Measurements from ENCODE around the gene RASL10A.

Gene RASL10A

DNA sequence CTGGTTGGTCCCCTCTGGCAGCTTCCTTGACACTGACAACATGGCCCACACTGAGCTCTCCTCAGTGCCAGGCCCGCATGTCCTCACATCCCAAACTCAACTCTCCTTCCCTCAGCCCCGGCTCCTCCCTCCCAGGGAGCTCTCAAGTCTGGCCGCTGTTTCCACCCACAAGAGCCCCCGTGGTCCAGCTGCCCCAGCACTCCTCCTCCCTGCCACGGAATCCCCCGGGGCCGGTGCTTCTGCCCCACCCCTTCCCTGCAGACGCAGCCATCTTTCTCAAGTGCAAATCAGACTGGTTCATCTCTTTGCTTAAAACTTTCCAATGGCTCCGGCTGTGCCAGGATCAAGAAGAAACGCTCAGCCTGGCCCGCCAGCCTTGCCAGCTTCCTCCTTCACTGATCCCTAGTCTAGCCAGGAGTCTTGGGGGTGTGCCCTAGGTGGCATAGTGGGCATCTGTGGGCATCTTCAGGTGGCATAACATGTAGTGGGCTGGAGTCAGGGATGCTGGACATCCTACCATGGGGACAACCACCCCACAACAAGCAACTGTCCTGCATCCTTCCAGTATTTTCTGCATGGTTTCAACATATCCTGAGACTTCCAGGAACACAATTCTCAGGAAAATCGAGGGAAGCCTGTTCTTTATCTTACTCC lies 22.3 kb upstream of the RASL10A start:
- no peak for DNase-seq

DNA sequence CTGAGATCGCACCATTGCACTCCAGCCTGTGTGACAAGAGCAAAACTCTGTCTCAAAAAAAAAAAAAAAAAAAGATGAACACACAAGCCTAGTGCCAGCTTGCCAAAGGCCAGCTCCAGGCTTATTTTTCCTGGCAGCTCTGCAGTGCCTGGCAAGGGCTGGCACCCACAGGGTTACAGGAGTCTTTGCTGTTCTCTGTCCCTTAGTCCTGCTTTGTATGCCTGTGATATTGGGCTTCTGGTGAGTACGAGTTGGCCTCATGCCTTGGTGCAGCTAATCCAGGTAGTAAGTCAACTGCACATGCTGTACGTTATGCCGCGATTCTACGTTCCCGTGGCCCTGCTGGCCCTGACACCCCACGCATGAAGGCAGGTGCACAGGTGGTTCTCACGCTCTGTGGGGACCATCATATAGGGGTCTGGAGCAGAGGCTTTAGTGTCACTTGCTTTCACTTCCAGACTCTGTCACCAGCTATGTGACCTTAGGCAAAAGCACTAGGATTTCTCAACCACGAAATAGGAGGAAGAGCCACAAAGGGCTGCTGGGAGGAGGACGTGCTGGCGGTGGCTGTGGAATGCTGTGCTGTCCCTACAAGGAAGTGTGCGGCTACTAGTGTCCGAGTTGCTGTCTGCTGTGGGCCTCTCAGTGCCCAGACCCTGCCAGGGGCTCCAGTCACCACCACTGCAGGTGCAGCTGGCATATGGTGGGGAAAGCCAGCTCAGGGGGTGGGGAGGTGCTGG lies 21.4 kb upstream of the RASL10A start:
- no peak for DNase-seq

DNA sequence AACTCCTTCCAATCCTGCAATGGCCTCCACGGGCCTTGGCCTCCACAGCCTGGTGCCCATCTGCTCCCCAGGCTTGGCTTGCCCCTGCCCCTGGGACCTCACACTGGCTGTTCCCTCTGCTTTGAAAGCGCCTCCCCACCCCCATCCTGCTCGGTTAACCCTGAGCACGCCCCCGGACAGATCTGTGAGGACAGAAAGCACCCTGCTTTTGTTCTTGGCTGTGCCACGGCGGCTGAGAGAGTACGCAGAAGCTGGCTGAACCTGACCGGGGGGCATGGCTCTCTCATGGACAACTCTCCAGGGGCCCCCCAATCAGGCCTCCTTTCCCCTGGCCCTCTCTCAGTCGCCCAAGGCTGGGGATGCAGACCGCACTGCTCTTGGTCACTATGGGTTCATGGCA lies 20.2 kb upstream of the RASL10A start:
- DNase-seq = no peak

GRCh38 chr22:29334696-29335344 lies 19.3 kb upstream of the RASL10A start:
- DNase-seq = no peak

- no peak for DNase-seq
Observed at GRCh38 chr22:29334148-29334547, 18.7 kb upstream of the RASL10A start.

GRCh38 chr22:29332886-29333496 lies 17.5 kb upstream of the RASL10A start:
- DNase-seq = no peak

GRCh38 chr22:29331658-29332300 lies 16.3 kb upstream of the RASL10A start:
- DNase-seq = no peak

DNA sequence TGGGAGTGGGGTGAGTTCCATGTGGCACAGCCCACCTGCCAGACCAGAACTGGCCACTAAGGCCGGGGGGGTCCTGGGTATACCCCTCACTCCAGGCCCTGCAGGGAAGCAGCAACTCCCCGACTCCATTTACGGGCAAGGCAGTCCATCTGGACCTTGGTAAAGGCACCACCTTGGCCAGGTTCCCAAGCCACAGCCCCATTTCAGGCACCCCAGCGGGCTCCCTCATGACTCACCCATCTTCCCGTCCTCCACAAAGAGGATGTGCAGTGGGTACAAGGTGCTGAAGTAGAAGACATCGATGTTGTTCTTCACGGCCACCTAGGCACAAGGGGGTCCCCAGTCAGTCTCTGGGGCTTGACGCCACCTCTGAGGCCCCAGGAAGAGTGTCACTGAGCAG lies 15.7 kb upstream of the RASL10A start:
- DNase-seq = no peak

DNA sequence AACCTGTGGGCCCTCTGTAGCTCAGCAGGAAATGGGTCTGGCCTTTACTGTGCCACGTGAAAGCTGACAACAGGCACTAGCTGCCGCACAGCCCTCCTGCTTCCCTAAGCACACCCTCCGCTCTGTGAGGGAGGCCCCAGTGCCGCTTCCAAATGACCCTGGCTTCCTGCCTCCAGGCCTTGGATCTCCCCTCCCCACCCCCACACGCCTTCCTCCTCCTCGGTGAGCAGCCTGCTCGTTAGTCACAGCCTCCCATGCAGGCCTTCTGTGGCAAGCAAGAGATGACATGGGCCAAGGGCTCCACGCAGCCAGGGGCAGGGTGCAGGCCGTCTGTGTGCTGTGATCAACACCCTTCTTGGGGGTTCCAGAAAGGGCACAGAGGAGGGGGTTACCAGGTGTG lies 15.3 kb upstream of the RASL10A start:
- no peak for DNase-seq

- DNase-seq = no peak
Observed at GRCh38 chr22:29330291-29330690, 14.8 kb upstream of the RASL10A start.

DNA sequence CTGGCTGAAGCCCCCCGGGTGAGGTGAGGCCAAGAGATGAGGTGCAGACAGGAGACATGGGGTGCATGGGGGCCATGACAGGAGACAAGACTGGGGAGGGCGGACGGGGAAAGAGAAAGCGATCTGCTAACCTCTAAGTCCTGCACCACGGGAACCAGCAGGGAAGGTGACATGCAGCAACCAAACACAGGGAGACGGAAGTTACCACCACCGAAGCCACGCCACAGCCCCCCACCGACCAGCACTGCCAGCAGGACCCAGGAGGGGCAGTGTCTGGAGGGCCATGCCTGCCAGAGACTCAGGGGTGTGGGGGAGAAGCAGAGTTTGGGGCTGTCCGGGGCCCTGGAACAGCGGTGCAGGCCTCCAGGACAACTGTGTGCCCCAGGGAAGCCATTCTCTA lies 14.1 kb upstream of the RASL10A start:
- no peak for DNase-seq

DNA sequence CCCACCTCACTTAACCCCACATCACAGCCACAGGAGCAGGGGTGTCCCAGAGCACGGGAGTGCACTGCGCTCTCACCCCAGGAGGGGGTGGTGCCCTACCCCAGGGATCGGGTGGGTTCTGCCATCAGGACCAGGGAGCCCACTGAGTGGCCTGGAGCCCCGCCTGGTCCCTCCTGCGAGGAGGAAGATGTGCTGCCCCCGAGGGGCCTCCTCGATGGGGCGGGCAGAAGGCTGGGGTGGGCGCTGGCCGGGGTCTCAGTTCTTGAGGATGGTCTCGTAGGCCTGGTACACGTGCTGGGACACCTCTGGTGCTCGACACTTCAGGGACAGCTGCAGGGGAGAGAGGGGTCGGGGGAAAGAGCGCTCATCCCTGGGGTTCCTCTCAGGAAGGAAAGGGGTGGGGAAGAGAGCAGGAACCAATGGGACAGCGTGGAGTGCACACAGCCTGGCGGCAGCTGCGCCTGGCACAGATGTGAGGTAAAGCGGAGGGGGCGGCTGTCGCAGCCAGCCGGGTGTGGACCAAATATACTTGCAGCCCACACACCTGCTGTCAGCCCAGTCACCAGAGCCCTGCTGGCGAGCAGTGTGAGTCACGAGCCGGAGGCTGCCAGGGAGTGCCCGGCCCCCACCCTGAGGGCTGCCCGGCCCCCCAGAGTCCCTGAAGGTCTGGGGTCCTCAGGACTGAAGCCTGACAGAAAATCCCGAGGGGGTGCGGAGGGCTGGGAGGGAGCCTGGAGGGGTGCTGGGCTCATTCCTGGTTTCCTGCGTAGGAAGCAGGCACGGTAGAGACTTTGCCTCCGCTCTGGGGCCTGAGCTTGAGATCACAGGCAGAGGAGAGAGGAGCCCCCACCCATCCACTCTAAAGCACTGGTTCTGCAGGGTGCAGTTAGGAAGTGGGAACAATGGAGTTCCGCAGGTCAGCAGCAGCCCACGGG lies 13.3 kb upstream of the RASL10A start:
- DNase-seq = peak; percentile 65

GRCh38 chr22:29328055-29328454 lies 12.6 kb upstream of the RASL10A start:
- no peak for DNase-seq

- DNase-seq = no peak
Observed at GRCh38 chr22:29327089-29327764, 11.7 kb upstream of the RASL10A start.

GRCh38 chr22:29326481-29326880 lies 11.0 kb upstream of the RASL10A start:
- no peak for DNase-seq

DNA sequence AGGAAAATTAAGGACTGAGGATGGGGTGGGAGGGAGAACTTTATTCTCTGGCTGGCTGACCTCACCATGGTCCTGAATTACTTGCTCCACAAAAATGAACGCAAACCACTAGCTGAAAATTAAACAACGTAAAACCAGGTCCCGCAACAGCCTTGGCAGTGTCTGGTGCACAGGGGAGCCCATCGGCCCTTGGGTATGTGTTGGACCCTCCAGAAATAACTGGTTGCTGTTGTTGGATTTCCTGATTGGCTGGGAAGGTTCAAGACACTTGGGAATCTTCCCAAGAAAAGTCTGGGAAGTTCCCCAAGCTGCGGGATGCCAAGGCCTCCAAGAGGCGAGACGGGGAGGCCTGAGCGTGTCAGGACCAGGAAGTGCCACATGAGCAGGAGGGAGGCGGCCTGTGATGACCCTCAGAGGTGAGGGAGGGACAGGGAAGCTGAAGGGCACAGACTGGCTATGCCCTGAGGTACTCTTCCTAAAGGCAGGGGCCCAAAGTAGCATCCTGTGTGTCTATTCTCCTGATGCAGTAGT lies 10.4 kb upstream of the RASL10A start:
- DNase-seq = no peak

DNA sequence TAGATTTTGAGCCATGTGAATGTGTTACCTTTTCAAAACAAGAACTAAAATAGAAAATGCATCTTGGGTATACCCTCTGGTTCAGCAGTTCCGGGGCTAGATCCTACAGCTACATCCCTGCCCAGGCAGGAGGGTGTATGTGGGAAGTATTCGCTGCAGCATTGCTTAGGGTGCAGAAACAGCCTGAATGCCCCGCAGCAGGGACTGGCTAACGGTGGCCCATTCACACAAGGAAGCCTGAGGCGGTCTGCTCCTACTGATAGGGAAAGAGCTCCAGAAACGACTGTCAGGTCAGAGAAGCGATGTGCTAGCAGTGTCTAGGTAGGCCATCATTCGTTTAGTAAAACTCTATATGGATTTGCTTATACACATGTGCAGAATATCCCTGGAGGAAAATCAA lies 9.9 kb upstream of the RASL10A start:
- DNase-seq = no peak

- DNase-seq = no peak
Observed at GRCh38 chr22:29323641-29324040, 8.1 kb upstream of the RASL10A start.

DNA sequence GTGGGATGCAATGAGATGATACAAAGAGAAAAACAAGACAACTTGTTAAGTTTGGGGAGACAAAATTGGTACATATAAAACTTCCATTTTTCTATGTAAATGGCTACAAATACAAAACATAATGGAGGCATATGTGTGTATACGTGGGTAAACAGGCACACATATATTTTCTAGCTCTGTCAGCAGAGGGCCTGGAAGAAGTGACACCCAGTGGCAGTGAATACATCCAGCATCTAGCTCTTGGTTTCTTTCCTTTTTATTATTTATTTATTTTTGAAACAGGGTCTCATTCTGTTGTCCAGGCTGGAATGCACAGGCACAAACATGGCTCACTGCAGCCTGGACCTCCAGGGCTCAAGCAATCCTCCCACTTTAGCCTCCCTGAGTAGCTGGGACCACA lies 5.0 kb upstream of the RASL10A start:
- DNase-seq = no peak

- no peak for DNase-seq
Observed at GRCh38 chr22:29319072-29319471, 3.6 kb upstream of the RASL10A start.

- DNase-seq = no peak
Observed at GRCh38 chr22:29317827-29318454, 2.4 kb upstream of the RASL10A start.
